NCI-H1694 treated with DMSO at 0.1 percent for 48 hours (cell line): Measurements from ENCODE around the gene ZNF574.
"Not testable (repeated sequence)": the region's sequence is repeated elsewhere in the genome, so short reads cannot be mapped to it uniquely, and the experiment has no call there.

Experiments
- DNase-seq: peaks from one replicate; lab custom pipeline; 2025; lab: John Stamatoyannopoulos, UW

ZNF574 gene

DNA sequence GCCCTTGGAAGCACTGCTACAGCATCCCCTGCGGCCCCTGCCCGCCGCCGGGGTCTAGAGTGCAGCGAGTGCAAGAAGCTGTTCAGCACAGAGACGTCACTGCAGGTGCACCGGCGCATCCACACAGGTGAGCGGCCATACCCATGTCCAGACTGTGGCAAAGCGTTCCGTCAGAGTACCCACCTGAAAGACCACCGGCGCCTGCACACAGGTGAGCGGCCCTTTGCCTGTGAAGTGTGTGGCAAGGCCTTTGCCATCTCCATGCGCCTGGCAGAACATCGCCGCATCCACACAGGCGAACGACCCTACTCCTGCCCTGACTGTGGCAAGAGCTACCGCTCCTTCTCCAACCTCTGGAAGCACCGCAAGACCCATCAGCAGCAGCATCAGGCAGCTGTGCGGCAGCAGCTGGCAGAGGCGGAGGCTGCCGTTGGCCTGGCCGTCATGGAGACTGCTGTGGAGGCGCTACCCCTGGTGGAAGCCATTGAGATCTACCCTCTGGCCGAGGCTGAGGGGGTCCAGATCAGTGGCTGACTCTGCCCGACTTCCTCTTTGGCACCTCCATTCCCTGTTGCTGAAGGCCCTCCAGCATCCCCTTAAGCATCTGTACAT lies 4.9 kb downstream of the ZNF574 start:
- no peak for DNase-seq

DNA sequence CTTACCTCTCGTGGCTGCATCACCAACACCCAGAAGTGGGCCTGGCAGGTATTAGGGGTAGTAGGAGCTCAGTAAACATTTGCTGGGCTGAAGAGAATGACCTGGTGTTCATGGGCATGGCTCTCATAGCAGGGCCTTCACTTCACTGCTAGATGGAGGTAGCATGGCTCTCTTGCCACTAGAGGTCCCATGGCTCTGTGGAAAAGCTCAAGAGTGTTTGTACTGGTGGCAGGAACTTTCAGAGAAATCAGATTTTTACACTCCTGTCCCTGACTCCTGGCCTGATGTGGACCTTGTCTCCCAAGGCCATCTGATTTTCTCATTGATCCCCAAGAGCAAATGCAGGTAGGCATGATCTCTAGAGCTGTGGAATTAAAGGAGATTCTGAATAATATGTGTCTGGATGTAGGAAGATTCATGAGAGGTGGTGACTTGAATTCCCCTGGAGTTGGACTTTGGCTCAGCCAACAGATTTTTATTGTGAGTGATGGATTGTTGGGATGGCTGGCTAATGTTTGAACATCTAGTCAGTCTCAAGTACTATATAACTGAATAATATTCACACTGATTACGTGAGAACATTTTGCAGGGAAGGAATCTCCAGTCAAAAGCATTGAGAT lies 5.7 kb downstream of the ZNF574 start:
- DNase-seq: peak; percentile 38

DNA sequence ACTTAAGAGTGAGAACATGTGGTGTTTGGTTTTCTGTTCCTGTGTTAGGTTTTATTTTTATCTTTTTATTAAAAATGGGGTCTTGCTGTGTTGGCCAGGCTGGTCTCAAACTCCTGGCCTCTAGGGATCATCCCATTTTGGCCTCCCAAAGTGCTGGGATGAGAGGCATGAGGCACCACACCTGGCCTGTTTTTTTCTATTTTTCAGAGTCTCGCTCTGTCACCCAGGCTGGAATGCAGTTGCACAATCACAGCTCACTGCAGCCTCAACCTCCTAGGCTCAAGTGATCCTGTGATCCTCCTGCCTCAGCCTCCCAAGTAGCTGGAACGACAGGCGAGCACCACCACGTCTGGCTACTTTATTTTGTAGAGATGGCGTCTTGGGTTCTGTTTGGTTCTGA lies 7.6 kb downstream of the ZNF574 start:
- DNase-seq: no peak

DNA sequence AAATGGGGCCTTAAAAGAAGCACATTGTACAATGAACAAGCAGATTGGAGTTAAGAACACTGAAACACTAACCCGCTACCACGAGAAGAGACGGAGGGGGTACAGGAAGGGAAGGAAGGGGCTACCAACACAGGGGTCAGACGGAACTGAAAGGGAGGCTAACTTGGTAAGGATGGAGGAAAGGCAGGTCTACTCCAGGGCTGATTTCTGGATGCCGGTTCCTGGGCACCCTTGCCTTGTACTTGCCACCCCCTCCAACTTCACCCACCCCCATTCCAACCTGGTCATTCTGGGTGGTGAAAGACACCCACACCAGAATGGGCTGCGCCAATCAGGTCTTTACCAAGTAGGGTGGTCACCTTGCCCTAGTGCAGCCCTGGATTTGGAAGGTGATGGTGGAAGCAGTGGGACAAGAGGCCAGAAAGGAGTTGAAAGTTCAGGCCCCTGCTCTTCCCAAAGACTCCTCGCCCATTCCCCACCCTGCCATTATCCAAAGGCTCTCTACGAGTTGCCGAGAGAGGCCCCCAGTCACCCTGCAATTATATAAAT lies 10.3 kb downstream of the ZNF574 start:
- no peak for DNase-seq

DNA sequence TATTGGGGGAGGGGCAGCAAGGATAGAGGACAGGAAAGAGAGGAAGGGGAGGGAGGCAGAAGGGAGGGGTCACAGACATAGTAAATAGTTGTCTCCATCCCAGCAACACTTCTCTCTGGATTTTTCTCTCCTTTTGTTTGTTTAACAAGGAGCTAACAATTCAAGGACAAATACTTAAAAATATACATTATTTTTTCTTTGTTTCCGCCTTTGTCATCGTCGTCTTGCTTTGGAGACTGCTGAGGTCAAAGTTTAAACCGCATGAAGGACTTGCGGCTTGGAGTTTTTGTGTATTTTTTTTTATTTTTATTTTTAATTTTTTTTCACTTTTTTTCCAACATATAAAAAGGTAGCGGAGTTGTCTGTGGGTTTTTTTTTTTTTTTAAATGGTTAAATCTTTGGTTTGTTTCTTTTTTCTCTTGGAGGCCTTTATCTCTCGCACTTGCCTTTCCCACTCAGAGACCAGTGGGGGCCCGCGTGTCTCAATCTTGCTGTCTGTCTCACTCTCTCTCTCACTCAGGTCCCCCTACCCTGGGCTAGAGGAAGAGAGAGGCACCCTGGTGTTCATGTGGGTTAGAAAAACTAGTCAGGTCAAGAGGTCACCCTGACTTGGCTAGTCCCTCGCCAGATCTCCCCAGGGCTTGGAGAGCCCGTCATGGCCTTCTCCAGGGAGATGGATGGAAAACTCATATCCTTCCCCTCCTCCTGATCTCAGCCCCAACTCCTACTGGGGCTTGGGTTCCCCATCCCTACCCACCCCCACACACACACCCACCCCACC lies 11.0 kb downstream of the ZNF574 start:
- DNase-seq: no peak

DNA sequence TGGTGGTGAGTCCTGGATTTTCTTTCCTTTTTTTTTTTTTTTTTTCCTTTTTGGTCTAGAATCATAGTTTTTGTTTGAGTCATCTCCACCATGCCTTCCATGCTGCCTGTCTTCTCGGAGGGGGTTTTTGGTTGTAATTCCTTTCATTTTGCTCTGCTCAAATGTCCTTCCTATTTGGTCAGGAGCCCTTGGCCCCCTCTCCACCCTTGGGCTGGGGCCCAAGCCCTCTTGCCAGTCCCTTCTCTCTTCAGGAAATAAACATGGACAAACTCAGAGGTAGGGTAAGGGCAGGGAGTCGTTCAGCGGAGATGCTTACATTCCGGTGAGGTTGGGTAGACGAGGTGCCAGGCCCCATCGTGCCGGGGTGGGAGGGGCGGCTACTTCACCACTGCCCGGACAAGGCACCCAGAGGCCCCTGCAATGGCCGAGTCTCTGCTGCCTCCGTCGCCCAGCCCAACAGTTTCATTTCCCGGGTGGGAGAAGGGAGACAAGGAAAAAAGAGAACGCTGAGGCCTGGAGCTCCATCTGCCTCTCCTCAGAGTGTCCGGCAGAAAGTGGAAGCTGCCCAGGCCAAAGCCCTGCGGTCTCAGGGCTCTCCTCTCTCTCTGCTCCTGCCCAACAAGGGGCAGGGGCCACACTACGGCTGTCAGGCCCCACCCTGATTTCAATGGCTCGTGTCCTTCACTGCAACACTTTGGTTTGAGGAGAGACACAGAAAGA lies 12.7 kb downstream of the ZNF574 start:
- no peak for DNase-seq

DNA sequence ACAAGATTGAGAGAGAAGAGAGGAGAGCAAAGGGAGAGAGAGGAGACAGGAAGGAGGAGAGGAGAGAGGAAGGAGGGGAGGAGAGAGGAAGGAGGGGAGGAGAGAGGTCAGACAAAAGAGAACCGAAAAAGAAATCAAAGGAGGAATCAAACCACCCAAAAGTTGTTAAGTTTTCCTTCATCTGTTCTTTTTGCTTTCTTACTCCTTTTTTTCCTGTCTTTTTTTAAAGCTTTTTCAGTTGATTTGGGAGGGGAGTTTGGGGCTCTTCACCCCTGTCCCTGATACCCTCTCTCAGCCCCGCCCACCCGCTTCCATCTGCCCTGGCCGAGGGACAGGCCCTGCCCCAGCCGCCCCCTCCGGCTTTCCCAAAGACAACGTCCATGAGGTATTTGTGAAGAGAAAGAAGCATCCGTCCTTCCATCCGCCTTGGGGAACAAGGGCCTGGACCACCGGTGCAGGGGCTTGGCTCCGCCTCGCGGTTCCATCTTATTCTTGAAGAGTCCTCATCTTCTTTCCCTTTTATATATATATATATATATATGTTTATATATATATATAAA lies 13.3 kb downstream of the ZNF574 start:
- no peak for DNase-seq

DNA sequence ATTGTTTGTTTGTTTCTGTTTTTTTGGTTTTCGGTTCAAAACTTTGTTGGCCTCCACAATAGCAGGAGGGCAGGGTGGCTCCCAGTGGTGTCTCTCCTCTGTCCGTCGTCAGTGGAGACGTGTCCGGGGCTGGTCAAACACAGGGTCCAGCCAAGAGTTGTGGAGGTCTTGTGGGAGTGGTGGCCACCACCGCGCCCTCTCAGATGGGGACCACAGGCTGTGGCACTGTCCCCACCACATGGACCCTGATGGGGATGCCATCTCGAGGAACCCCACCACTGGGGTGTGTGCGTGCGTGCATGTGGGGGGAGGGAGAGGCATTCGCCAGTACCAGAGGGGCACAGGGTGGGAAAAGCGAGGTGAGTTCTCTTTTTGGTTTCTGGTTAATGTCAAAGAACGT lies 13.8 kb downstream of the ZNF574 start:
- DNase-seq: no peak

DNA sequence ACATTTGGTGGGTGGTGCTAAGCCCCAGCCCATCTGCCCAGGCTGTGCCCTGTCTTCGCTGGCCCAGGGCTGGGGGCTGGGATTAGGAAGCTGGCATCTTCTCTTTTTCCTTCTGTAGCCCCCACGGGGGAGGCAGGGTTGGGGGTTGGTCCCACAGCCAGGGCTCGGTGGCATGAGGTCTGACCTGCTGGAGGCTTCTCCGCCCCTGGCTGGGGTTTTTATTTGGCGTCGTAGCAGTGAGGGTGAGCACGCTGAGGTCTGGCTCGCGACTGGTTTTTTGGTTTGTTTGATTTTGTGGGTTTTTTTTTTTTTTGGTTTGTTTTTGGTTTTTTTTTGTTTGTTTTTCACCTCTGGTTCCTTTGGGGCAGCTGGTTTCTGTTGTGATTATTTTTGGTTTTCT lies 14.7 kb downstream of the ZNF574 start:
- DNase-seq: peak; percentile 71

DNA sequence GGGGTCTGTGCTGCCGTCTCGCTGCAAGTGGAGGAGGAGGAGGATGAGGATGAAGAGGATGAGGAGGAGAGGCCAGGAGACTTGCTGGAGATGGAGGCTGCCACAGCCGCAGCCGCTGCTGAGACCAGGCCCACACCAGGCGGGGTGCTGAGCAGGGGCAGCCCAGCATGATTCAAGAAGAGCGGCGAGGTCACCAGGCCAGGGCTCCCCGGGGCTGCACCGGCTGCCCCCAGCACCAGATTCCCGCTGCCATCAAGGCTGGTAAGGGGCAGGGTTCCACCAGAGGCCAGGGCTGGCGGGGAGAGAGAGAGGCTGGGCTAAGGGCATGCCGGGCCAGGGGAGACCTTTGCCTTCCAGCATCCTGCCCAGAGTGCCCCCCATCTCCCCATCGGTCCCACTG lies 15.3 kb downstream of the ZNF574 start:
- no peak for DNase-seq

DNA sequence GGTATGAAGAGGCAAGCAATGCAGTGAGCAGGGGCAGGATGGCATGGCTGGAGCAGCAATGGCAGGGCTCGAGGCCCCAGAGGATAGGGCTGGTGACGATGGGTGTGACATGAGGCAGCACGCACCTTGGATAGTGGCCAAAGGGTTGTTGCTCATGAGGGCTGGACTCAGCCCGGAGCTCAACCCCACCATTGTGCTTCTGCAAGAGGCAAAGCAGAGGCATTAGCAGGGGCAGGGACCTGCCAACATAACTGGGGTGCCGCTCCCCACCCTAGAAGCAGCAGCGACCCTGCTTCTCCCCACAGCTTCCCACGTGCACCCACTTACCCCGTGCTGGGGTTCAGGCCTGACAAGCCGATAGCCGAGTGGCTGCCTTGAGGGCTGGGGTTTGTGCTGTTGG lies 15.8 kb downstream of the ZNF574 start:
- peak; percentile 10 for DNase-seq

DNA sequence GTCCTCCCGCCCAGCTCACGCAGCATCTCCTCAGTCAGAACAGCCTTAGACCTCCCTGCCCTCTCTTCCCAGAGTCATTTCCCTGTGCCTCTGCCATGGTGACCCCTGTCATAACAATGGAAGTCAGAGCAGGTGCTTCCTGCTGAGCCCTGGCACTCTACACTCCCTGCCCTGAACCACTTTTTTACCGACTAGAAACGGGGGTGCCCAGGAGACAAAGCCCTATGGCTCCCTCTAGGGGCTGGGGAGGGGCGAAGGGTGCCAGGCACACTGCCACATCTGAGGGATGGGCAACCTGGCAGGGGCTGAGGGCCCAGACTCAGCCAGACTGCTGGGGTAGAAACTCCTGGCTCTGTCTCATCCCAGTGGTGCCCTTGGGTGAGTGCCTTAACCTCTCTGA lies 16.4 kb downstream of the ZNF574 start:
- peak; percentile 68 for DNase-seq

DNA sequence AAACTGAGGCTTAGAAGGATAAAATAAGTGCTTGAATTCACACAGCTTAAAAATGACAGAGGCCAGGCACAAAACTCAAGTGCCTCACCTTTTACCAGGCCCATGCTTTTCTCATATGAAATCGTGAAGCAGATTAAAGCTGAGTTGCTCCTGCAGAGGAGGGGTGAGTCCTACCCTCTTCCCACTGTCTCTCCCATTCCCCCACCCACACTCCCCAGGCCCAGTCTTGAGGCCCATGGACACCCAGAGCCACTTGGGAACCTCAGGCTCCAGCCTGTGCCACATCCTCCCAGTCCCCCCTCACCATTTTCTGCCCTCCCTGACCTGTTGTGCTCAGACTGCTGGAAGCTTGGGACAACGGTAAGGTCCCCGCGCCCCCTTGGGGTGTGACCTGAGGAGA lies 17.5 kb downstream of the ZNF574 start:
- DNase-seq: no peak

DNA sequence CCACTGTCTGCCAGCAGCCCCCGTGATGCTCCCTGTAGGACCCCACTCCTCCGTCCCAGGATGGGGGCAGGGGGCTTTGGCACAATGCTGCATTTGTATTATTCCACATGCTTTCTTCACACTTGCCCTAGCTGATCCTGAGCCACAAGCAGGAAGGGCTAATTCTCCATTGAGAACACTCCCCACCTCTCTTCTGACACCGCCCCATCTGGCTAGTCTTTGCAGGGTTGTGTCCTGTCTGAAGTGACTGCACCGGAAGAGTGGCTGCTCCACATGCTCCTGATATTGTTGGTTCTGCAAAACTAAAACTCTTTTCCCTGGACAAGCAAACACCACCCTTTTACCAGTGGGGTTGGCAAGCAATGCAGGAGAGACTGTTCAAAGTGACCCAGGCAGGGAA lies 18.0 kb downstream of the ZNF574 start:
- DNase-seq: no peak

DNA sequence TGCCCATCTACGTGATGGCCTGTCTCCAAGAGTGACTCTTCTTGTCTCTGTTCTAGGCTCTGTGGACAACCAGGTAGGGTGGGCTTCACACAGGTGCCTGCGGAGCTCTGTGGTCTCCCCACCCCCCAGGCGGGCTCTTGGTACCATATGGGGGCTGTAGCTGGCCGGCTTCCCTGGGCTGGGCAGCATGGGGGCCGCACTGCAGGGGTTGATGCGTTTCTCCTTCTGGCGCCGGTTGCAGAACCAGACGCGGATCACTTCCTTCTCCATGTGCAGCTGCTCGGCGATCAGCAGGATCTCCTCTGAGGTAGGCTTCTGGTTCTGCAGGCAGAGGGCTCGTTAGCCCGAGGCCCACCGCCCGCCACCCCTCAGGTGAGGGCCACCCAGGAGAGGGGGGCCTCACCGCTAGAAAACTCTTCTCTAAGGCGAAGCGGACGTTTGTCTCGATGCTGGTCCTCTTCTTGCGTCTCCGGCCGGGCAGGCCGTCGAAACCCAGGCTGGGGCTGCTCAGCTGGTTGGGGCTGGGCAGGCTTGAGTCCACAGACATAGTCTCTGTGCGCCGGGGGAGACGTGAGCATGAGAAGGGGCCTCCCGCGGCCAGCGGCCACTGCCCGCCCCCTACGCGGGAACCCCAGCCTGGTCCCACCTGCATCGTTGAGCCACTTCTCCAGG lies 19.3 kb downstream of the ZNF574 start:
- no peak for DNase-seq

DNA sequence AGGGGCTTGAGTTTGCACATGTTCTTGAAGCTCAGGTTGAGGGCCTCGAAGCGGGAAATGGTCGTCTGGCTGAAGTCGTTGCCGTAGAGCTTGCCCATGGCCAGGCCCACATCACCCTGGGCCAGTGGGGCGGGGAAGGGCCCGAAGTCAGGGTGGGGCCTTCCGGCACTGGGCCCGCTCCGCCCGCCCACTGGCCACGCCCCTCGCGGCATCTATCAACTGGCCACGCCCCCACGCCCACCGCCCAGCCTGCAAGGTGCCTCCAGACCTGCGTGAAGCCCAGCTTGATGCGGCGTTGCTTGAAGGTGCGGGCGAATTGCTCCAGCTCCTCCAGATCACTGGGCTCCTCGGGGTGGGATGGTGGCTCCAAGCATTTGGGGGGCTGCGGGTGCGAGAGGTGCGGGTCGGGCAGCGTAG lies 19.9 kb downstream of the ZNF574 start:
- no peak for DNase-seq

DNA sequence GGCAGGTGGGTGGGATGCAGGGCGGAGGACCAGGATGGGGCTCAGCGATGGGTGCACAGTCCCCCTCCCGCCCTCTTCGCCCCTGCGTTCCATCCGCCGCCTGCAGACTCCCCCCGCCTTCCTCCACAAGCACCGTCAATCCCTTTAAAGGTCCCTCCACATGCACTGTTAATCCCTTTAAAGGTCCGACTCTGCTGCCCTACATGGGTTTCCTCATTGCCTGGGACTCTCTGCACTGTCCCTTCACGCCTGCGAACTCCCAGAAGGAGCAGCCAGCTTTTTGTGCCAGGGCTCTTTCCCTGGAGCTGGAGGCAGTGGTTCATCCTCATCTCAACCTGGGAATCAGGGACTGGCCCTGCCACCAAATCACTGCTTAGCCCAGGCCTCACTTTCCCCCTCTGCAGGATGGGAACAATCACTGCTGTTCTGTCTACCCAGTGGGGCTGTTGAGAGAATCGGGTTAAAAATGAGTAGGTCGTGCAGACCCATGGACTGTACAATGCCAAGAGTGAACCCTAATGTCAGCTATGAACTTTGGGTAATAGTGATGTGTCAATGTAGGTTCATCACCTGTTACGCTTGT lies 20.4 kb downstream of the ZNF574 start:
- DNase-seq: no peak

DNA sequence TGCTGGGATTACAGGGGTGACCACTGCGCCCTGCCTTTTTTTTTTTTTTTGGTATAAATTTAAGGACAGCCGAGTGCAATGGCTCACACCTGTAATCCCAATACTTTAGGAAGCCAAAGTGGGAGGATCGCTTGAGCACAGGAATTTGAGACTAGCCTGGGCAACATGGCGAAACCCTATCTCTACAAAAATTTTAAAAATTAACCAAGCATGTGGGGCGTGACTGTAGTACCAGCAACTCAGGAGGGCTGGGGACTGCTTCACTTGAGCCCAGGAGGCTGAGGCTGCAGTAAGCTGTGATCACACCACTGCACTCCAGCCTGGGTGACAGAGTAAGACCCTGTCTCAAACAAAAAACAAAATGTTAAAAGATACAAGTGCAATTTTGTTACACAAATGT lies 21.5 kb downstream of the ZNF574 start:
- DNase-seq: no peak

DNA sequence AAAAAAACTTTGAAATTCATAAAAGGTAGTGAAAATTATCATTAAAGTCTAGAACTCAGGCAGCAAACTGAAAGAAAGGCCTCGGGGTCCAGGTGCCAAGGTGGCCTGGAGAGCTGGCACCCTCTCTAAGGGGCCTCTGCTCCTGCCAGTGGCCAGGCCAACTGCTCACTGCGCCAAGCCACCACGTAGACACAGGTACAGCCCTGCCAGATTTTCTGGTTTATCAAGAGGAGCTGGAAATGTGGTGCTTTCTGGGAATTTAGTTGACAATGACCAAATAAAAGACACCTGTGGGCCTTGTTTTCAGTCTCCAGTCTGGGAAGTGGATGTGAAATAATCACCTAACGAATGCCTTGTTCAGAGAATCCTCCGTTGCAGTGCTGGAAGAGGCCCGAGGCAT lies 22.8 kb downstream of the ZNF574 start:
- DNase-seq: no peak

DNA sequence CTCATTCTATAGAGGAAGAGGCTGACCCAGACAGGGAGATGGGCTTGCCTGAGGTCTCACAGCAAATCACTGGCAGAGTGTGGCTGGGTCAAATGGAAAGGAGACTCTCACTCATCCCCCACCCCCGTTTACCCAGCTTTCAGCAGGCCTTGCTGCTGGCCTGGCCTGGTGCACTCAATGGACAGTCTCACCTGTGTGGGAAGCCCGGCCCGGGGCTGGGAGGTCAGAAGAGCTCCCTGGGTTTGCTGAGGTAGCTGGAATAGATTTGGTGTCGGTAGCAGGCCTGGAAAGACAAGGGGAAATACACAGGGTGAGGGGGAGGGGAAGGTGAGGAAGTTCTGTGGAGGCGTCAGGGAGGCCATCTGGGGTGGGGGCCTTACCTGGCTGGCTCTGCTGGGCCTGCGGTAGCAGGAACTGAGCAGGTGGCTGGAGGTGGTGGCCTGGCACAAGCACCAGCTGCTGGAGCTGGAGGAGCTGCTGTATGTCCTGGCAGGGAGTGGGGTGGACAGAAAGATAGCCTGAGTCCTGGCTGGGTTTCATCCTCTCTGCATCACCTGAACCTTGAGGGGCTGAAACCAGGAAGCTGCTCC lies 23.5 kb downstream of the ZNF574 start:
- no peak for DNase-seq

DNA sequence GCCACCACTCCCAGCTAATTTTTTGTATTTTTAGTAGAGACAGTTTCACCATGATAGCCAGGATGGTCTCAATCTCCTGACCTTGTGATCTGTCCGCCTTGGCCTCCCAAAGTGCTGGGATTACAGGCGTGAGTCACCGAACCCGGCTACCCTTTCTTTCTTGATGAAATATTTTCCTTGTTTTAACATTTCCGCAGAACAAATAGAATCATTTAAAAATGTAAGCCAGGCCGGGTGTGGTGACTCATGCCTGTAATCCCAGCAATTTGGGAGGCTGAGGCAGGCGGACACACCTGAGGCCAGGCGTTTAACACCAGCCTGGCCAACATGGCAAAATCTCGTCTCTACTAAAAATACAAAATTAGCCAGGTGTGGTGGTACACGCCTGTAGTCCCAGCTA lies 24.3 kb downstream of the ZNF574 start:
- not testable (repeated sequence) for DNase-seq
